Thoracic aorta (tissue), 2 donors: ENCODE data around the gene TMEM86A. TPM values are rescaled to one million over a fixed set of nuclear protein-coding genes. Genes with fewer than 3 reads are reported as not detected.

Experiments
- ATAC-seq: fragments of 150-250 bp; one replicate; pipeline ENCODE4 v1.8.0; 2017; ENCODE audit warnings: low read depth; ENCODE audit not compliant: insufficient number of reproducible peaks, low FRiP score
- DNase-seq: peaks from one replicate; pipeline ENCODE4 v3.0.0-alpha.2; 2020; ENCODE audit warnings: low spot score
- H3K27ac ChIP-seq, 2 donors: fragments of 200-600 bp; sonication (generic); 1 replicate in 1 of 2; 2 replicates in 1 of 2; pipeline ENCODE4 v1.5.1; 2016; ENCODE audit warnings: mild to moderate bottlenecking in 2 of 2, moderate library complexity in 2 of 2
- H3K27me3 ChIP-seq: fragments of 200-600 bp; sonication (generic); replicated peaks from 2 replicates; pipeline ENCODE4 v1.6.0; 2016; ENCODE audit warnings: mild to moderate bottlenecking; ENCODE audit not compliant: insufficient read depth
- H3K36me3 ChIP-seq: fragments of 200-600 bp; sonication (generic); one replicate; pipeline ENCODE4 v1.5.1; 2016
- H3K4me1 ChIP-seq, 2 donors: fragments of 200-600 bp; sonication (generic); 1 replicate in 1 of 2; 2 replicates in 1 of 2; pipeline versions ENCODE4 v1.5.1 to v1.6.0; 2016; ENCODE audit warnings: low read depth in 2 of 2, mild to moderate bottlenecking in 1 of 2; ENCODE audit not compliant: control insufficient read depth in 1 of 2
- H3K4me3 ChIP-seq: fragments of 200-600 bp; sonication (generic); 2 replicates; pipeline ENCODE4 v1.5.1; 2016; ENCODE audit warnings: mild to moderate bottlenecking
- H3K9me3 ChIP-seq: fragments of 200-600 bp; sonication (generic); 2 replicates; pipeline ENCODE4 v1.5.1; 2016
- total RNA-seq, 2 donors: library from RNA; depleted of rRNA; stranded (reverse); fragments of >200 nt; gene quantifications; one replicate each; pipeline versions ENCODE4 v1.1.0 to v1.2.3, GENCODE V29; 2016
- TF ChIP-seq, protein P1 (sequence below): fragments of 200-600 bp; sonication (generic); IDR thresholded peaks from one replicate; pipeline ENCODE4 v1.5.1; 2019; ENCODE audit warnings: antibody characterized with exemption

Gene TMEM86A
- total RNA-seq, 2 donors from 2014 or later = 5.3 to 8.3 TPM

DNA sequence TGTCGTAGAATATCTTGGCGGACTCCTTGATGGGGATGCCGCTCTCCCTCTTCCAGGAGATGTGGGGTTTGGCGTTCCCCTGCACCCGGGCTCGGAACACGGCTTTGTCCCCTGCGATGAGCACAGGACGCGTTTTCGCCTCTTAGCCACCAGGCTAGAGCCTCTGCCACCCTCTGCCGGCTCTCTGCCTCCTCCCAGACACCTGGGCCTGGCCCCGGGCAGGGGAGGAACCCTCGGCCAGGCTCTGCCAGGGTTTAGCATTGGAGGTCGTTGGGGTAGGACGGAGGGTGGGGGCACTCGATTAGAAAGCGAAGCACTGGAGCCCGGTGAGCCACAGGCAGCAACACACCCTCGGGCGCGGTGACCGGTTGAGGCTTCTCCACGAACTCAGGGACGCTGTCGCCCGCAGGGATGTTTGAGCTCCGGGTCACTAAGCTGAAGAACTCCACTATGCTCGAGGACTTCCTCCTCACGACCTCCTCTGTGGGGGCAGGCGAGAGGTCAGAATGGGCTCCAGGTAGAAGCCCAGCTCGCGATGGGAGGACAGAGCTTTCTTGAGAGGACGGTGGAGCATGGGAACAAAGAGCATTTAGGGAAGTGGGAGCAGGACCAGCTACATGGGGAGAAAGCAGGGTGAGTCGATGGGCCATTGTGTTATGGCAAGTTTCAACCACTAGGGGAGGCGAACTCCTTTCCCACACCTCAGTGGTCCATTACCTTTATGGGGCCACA lies 23.1 kb downstream of the TMEM86A start:
- ATAC-seq (peak; percentile 21), DNase-seq (no peak)
- Histone ChIP-seq H3K27ac (peak overlapping the region; percentile 67 to 71), H3K4me1 (peaks cover 0 to 7% of the 10 kb centered on the region in 2 donors), H3K27me3 (no peaks in the 10 kb centered on the region), H3K4me3 (peak overlapping the region; percentile 76), H3K9me3 (no peaks in the 10 kb centered on the region), H3K36me3 (no peaks in the 10 kb centered on the region)
- TF ChIP-seq, protein P1, sequence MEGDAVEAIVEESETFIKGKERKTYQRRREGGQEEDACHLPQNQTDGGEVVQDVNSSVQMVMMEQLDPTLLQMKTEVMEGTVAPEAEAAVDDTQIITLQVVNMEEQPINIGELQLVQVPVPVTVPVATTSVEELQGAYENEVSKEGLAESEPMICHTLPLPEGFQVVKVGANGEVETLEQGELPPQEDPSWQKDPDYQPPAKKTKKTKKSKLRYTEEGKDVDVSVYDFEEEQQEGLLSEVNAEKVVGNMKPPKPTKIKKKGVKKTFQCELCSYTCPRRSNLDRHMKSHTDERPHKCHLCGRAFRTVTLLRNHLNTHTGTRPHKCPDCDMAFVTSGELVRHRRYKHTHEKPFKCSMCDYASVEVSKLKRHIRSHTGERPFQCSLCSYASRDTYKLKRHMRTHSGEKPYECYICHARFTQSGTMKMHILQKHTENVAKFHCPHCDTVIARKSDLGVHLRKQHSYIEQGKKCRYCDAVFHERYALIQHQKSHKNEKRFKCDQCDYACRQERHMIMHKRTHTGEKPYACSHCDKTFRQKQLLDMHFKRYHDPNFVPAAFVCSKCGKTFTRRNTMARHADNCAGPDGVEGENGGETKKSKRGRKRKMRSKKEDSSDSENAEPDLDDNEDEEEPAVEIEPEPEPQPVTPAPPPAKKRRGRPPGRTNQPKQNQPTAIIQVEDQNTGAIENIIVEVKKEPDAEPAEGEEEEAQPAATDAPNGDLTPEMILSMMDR = peak; percentile 90

DNA sequence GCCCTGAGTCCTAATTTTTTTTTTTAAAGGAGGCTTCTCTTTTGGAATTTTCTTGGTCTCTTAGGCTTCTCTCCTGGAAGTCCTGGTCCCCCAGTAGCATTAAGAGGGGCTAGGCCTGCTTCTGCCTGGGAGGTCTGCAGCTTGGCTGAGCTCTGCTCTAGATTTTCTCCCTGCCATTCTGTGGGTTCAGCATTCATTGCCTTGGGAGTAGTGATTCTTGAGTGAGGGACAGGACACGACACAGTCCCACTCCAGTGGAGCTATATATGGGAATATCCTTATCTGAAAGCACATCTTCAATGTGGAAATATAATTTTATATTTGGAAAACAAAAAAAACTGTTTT lies 23.7 kb downstream of the TMEM86A start:
- peaks cover 0 to 7% of the 10 kb centered on the region in 2 donors for H3K4me1 ChIP-seq
- TF ChIP-seq, protein P1 = no peak
- H3K36me3 ChIP-seq = no peaks in the 10 kb centered on the region
- ATAC-seq = no peak
- H3K27me3 ChIP-seq = no peaks in the 10 kb centered on the region
- H3K27ac ChIP-seq = peak overlapping the region in 1 of 2 donors; percentile 71
- no peak for DNase-seq
- peak overlapping the region; percentile 76 for H3K4me3 ChIP-seq
- no peaks in the 10 kb centered on the region for H3K9me3 ChIP-seq

DNA sequence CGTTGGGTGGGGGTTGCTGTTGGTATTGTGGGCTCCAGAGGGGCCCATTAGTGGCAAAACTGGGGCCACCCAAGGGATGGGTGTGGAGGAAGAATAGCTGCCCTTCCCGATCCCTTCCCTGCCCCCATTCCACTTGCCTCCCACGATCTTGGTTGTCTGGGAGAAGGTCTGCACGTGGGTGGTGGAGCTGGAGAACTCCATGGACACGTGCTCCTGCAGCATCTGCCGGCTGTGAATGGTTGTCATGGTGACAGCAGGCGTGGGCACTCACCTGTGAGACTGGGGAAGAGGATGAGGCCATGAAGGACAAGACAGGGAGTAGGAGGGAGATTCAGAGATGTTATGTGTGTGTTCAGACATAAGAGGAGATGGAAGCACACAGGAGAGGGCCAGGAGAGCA lies 25.4 kb downstream of the TMEM86A start:
- peaks cover 0 to 7% of the 10 kb centered on the region in 2 donors for H3K4me1 ChIP-seq
- ATAC-seq (no peak), DNase-seq (no peak)
- no peak overlapping the region for H3K27ac ChIP-seq
- H3K36me3 ChIP-seq = no peaks in the 10 kb centered on the region
- H3K27me3 ChIP-seq = no peaks in the 10 kb centered on the region
- TF ChIP-seq, protein P1 = no peak
- H3K4me3 ChIP-seq = no peak overlapping the region
- no peaks in the 10 kb centered on the region for H3K9me3 ChIP-seq

DNA sequence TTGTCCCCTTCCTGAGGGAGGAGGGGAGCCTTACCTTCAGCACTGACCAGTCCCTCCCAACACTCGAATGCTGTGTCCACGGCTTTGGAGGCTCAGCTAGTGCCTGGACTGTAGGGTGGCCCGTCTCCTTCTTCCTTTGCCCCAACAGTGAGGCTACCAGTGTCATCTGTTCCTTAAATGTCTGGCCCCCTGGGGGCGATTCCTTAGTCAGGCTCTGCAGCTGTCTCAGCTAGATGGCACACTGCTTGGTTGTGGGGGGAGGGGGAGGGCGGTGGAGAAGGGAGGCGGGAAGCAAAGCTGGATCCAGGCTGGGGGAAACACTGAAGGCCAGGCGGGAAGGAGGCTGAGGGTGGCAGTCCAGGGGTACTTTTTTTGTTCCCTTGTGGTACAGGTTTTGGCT lies 27.5 kb downstream of the TMEM86A start, which contains the start of gene IGSF22:
TSS of gene IGSF22 (minus strand) at position 149 of the 400 bp plus-strand sequence. CDS start 1,952 bp downstream, outside the sequence.
- Histone ChIP-seq H3K36me3 (no peaks in the 10 kb centered on the region), H3K9me3 (no peaks in the 10 kb centered on the region), H3K4me1 (no peaks in the 10 kb centered on the region), H3K27me3 (no peaks in the 10 kb centered on the region), H3K27ac (no peak within 1 kb of the TSS), H3K4me3 (no peak within 1 kb of the TSS)
- ATAC-seq (no peak), DNase-seq (no peak)
- TF ChIP-seq, protein P1 = no peak

DNA sequence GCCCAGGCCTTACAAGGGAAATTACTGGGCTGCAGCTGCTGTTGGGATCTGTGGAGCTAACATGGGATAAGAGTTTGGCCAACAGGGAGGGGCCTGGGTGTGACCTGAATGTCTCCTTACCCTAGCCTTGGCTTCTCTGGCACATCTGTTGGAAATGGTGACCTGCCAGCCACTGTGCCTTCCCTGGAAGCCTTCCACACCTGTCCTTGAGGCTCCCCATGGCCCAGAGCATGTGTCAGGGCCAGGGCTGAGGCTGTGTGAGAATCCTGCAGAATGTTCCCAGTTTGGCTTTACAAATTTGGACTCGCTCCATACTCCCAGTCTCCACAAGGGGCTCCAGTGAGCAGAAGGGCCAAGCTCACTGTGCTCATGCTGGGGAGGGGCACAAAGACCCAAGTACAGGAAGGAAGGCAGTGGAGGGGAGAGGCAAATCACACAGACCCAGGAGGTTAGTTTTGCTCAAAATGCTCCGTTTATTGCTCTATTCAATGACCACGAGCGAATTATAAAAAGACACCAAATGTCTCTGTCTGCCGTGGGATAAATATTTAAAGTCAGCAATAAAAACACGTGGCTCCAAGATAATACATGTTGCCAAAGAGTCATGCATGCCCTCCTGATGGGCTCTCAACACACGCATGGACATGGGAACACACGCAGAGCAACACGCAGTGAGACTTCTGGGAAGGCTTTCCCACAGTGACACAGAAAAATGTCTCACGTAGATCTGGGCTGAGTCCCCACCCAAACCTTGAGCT lies 29.1 kb downstream of the TMEM86A start:
- no peak overlapping the region for H3K27ac ChIP-seq
- no peaks in the 10 kb centered on the region for H3K36me3 ChIP-seq
- no peaks in the 10 kb centered on the region for H3K27me3 ChIP-seq
- DNase-seq = no peak
- no peak for ATAC-seq
- TF ChIP-seq, protein P1 = peak; percentile 62
- no peaks in the 10 kb centered on the region for H3K4me1 ChIP-seq
- H3K9me3 ChIP-seq = no peaks in the 10 kb centered on the region
- H3K4me3 ChIP-seq = no peak overlapping the region
